Gastroesophageal sphincter (tissue), 4 donors: ENCODE data around the gene ARMH3. TPM values are rescaled to one million over a fixed set of nuclear protein-coding genes. Genes with fewer than 3 reads are reported as not detected.

Source experiments
- ATAC-seq: fragments of 150-250 bp; one replicate; pipeline ENCODE4 v1.9.1; 2016; ENCODE audit warnings: mild to moderate bottlenecking, moderate library complexity
- H3K27ac ChIP-seq, 4 donors: fragments of 200-600 bp; sonication (generic) in 3 of 4; 1 replicate in 3 of 4; 2 replicates in 1 of 4; pipeline ENCODE4 v1.5.1; 2016 to 2019
- H3K27me3 ChIP-seq: fragments of 200-600 bp; sonication (generic); one replicate; pipeline ENCODE4 v1.5.1; 2019
- H3K36me3 ChIP-seq, 2 donors: fragments of 200-600 bp; sonication (generic); one replicate each; pipeline ENCODE4 v1.5.1; 2019; ENCODE audit warnings: control low read depth in 1 of 2
- H3K4me1 ChIP-seq, 3 donors: fragments of 200-600 bp; sonication (generic); 1 replicate in 2 of 3; 2 replicates in 1 of 3; pipeline ENCODE4 v1.5.1; 2016 to 2019; ENCODE audit warnings: control low read depth in 2 of 3
- H3K4me3 ChIP-seq, 2 donors: fragments of 200-600 bp; sonication (generic); one replicate each; pipeline ENCODE4 v1.5.1; 2019; ENCODE audit warnings: mild to moderate bottlenecking in 1 of 2, moderate library complexity in 1 of 2
- H3K9me3 ChIP-seq, 3 donors: fragments of 200-600 bp; sonication (generic); one replicate each; pipeline ENCODE4 v1.5.1; 2017 to 2019; ENCODE audit warnings: control low read depth in 2 of 3
- CTCF ChIP-seq, 4 experiments: fragments of 200-600 bp in 2 of 4; fragments of 450-650 bp in 2 of 4; sonication (generic) in 1 of 4; IDR thresholded peaks; one replicate each; pipeline ENCODE4 v1.5.1; 2017 to 2019; ENCODE audit warnings: antibody characterized with exemption in 4 of 4, mild to moderate bottlenecking in 2 of 4, moderate library complexity in 2 of 4
- EP300 ChIP-seq: sonication (generic); formaldehyde crosslinking; IDR thresholded peaks from one replicate; pipeline ENCODE4 v1.6.1; 2017; ENCODE audit warnings: antibody characterized with exemption, mild to moderate bottlenecking
- POLR2A ChIP-seq, 2 donors: fragments of 450-650 bp; IDR thresholded peaks; one replicate each; pipeline ENCODE4 v1.6.1; 2017; ENCODE audit warnings: antibody characterized with exemption in 2 of 2, mild to moderate bottlenecking in 2 of 2, moderate library complexity in 1 of 2
- POLR2AphosphoS5 ChIP-seq: sonication (generic); formaldehyde crosslinking; IDR thresholded peaks from one replicate; pipeline ENCODE4 v1.6.1; 2017; ENCODE audit warnings: antibody characterized with exemption
- WGBS, 2 donors: methylation state at CpG; one replicate each; pipeline ENCODE4 v1.1.5; 2018; ENCODE audit warnings: low coverage in 1 of 2; 5-methylcytosine and 5-hydroxymethylcytosine counted together
- total RNA-seq, 4 donors: library from RNA; depleted of rRNA; stranded (reverse); fragments of >200 nt; gene quantifications; one replicate each; pipeline ENCODE4 v1.1.0, GENCODE V29; 2016

The ARMH3 gene
- total RNA-seq, 4 donors from 2014 or later: 12.4 to 17.2 (median 14.9) TPM

- WGBS, 2 donors: 31 to 46% methylated on average over 3 to 4 of the region's 4 CpGs
- no peaks in the 10 kb centered on the region for H3K9me3 ChIP-seq
- no peak for ATAC-seq
- no peaks in the 10 kb centered on the region for H3K27me3 ChIP-seq
- TF ChIP-seq POLR2AphosphoS5 (no peak), POLR2A (IDR thresholded peaks at IDR 0.05) (no peak), EP300 (no peak), CTCF (IDR thresholded peaks at IDR 0.05) (no peak)
- no peak overlapping the region for H3K4me3 ChIP-seq
- peaks cover 2 to 53% (median 3%) of the 10 kb centered on the region in 3 donors for H3K4me1 ChIP-seq
- H3K36me3 ChIP-seq: peaks cover 0 to 47% of the 10 kb centered on the region in 2 donors
- H3K27ac ChIP-seq: no peak overlapping the region
These were observed 86.5 kb downstream of the ARMH3 start for GRCh38 chr10:101969412-101969922.

- Histone ChIP-seq H3K27ac (no peak overlapping the region), H3K4me3 (no peak overlapping the region), H3K36me3 (peaks cover 0 to 42% of the 10 kb centered on the region in 2 donors), H3K4me1 (peaks cover 0 to 47% (median 2%) of the 10 kb centered on the region in 3 donors), H3K27me3 (no peaks in the 10 kb centered on the region), H3K9me3 (no peaks in the 10 kb centered on the region)
- WGBS, 2 donors: 71 to 78% methylated on average over 1 of the region's 1 CpG
- no peak for ATAC-seq
- TF ChIP-seq POLR2AphosphoS5 (no peak), EP300 (no peak), CTCF (IDR thresholded peaks at IDR 0.05) (no peak), POLR2A (IDR thresholded peaks at IDR 0.05) (no peak)
These were observed 87.0 kb downstream of the ARMH3 start for GRCh38 chr10:101968940-101969321.

GRCh38 chr10:101968286-101968939 is 87.6 kb downstream of the ARMH3 start:
- H3K27me3 ChIP-seq: no peaks in the 10 kb centered on the region
- H3K9me3 ChIP-seq: no peaks in the 10 kb centered on the region
- ATAC-seq: no peak
- no peak overlapping the region for H3K4me3 ChIP-seq
- H3K36me3 ChIP-seq: peaks cover 0 to 44% of the 10 kb centered on the region in 2 donors
- 61 to 89% methylated on average over 2 of the region's 2 CpGs for WGBS, 2 donors
- no peak for TF ChIP-seq POLR2A (IDR thresholded peaks at IDR 0.05)
- no peak for TF ChIP-seq POLR2AphosphoS5
- no peak for TF ChIP-seq CTCF (IDR thresholded peaks at IDR 0.05)
- TF ChIP-seq EP300: no peak
- H3K27ac ChIP-seq: no peak overlapping the region
- peaks cover 0 to 44% (median 2%) of the 10 kb centered on the region in 3 donors for H3K4me1 ChIP-seq

GRCh38 chr10:101967713-101968112 is 88.3 kb downstream of the ARMH3 start:
- H3K4me3 ChIP-seq: no peak overlapping the region
- 68 to 83% methylated on average over 3 of the region's 3 CpGs for WGBS, 2 donors
- peak overlapping the region in 1 of 4 donors; percentile 35 for H3K27ac ChIP-seq
- TF ChIP-seq POLR2A (IDR thresholded peaks at IDR 0.05) (no peak), CTCF (IDR thresholded peaks at IDR 0.05) (no peak), EP300 (no peak), POLR2AphosphoS5 (no peak)
- no peaks in the 10 kb centered on the region for H3K9me3 ChIP-seq
- peaks cover 0 to 47% of the 10 kb centered on the region in 2 donors for H3K36me3 ChIP-seq
- H3K27me3 ChIP-seq: no peaks in the 10 kb centered on the region
- peaks cover 0 to 44% (median 2%) of the 10 kb centered on the region in 3 donors for H3K4me1 ChIP-seq
- ATAC-seq: no peak

- no peak for ATAC-seq
- Histone ChIP-seq H3K4me1 (peaks cover 0 to 47% (median 2%) of the 10 kb centered on the region in 3 donors), H3K36me3 (peaks cover 0 to 41% of the 10 kb centered on the region in 2 donors), H3K27ac (peak overlapping the region in 1 of 4 donors; percentile 35), H3K27me3 (no peaks in the 10 kb centered on the region), H3K4me3 (no peak overlapping the region), H3K9me3 (no peaks in the 10 kb centered on the region)
- WGBS, 2 donors: 39 to 49% methylated on average over 2 of the region's 2 CpGs
- TF ChIP-seq POLR2AphosphoS5 (no peak), CTCF (IDR thresholded peaks at IDR 0.05) (no peak), POLR2A (IDR thresholded peaks at IDR 0.05) (no peak), EP300 (no peak)
These were observed 88.9 kb downstream of the ARMH3 start for GRCh38 chr10:101967119-101967518.
